Prostate gland (tissue), 2 donors: ENCODE data around the gene CRABP2. TPM values are rescaled to one million over a fixed set of nuclear protein-coding genes. Genes with fewer than 3 reads are reported as not detected.

Experiments used
- DNase-seq: peaks from one replicate; pipeline ENCODE4 v3.0.0-alpha.2; 2019; ENCODE audit warnings: low spot score
- H3K27ac ChIP-seq, 2 donors: fragments of 200-600 bp; sonication (generic); 2 replicates each; pipeline ENCODE4 v1.5.1; 2017 to 2019
- H3K27me3 ChIP-seq: fragments of 200-600 bp; sonication (generic); replicated peaks from 2 replicates; pipeline ENCODE4 v1.5.1; 2019; ENCODE audit not compliant: insufficient read depth
- H3K36me3 ChIP-seq, 2 donors: fragments of 200-600 bp; sonication (generic); 1 replicate in 1 of 2; 2 replicates in 1 of 2; pipeline versions ENCODE4 v1.5.1 to v1.8.1; 2017 to 2019
- H3K4me1 ChIP-seq: fragments of 200-600 bp; sonication (generic); replicated peaks from 2 replicates; pipeline ENCODE4 v1.5.1; 2019
- H3K4me3 ChIP-seq, 2 donors: fragments of 200-600 bp; sonication (generic); 2 replicates each; pipeline ENCODE4 v1.5.1; 2017 to 2019
- H3K9me3 ChIP-seq: fragments of 200-600 bp; sonication (generic); 2 replicates; pipeline ENCODE4 v1.5.1; 2017
- POLR2A ChIP-seq: fragments of 450-650 bp; IDR thresholded peaks from one replicate; pipeline ENCODE4 v1.6.1; 2016; ENCODE audit warnings: antibody characterized with exemption, mild to moderate bottlenecking
- POLR2AphosphoS5 ChIP-seq: sonication (generic); formaldehyde crosslinking; IDR thresholded peaks from one replicate; pipeline ENCODE4 v1.6.1; 2017; ENCODE audit warnings: antibody characterized with exemption
- WGBS: methylation state at CpG from one replicate; pipeline ENCODE4 v1.1.5; 2018; 5-methylcytosine and 5-hydroxymethylcytosine counted together
- intact Hi-C: fragments of 100-400 bp; cut with DNase I; formaldehyde crosslinking; loops from one replicate; pipeline ENCODE4 v1.14.2; 2022
- total RNA-seq, 2 donors: library from RNA; depleted of rRNA; stranded (reverse); fragments of >200 nt; gene quantifications; one replicate each; pipeline ENCODE4 v1.1.0, GENCODE V29; 2016
- TF ChIP-seq, protein P1 (sequence below), 4 experiments: fragments of 200-600 bp in 2 of 4; fragments of 450-650 bp in 2 of 4; sonication (generic) in 2 of 4; IDR thresholded peaks; 1 replicate in 3 of 4; 2 replicates in 1 of 4; pipeline ENCODE4 v1.5.1; 2016 to 2019; ENCODE audit warnings: antibody characterized with exemption in 4 of 4, mild to moderate bottlenecking in 2 of 4, moderate library complexity in 2 of 4

The CRABP2 gene
- total RNA-seq, 2 donors from 2014 or later, result 27.3 to 30.8 TPM

DNA sequence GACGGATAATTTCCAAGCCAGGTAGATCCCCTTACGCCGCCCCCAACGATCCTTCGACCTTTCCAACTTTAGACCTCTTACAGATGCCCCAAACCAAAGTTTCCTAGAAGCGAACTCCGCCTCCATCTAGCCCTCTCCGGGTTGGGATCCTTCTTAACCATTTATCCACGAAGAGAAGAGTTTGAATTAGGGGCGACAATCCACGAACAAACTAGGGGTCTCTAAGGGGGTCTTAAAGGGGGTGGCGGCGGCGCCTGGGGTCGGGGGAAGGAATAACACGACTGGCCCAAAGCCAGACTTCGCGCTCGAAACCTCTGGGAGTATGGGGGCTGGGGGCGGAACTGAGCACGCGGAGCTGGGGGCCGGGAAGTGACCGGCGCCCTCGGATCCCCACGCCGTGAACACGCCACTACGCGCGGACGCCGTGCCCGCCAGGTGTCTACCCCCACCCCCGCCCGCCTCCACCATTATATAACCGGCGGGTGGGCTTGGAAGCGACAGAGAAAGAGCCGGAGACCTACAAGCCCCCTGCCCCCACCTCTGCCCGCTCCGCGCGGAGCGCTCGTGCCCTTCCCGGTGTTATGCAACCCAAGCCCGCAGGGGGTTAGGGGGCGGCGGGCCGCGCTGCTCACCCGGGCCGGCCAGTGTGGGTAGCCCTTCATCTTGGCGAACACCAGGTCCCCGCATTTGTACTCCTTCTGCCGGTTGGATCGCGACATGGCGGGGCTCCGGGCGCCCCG lies 45.5 kb upstream of the CRABP2 start:
- Histone ChIP-seq H3K4me3 (peak overlapping the region; percentile 94 to 99), H3K9me3 (no peaks in the 10 kb centered on the region), H3K27me3 (no peaks in the 10 kb centered on the region), H3K27ac (peak overlapping the region; percentile 96 to 97), H3K4me1 (peaks cover 23% of the 10 kb centered on the region), H3K36me3 (no peaks in the 10 kb centered on the region)
- no peak for DNase-seq
- intact Hi-C loops, result no loop called here
- TF ChIP-seq, protein P1, sequence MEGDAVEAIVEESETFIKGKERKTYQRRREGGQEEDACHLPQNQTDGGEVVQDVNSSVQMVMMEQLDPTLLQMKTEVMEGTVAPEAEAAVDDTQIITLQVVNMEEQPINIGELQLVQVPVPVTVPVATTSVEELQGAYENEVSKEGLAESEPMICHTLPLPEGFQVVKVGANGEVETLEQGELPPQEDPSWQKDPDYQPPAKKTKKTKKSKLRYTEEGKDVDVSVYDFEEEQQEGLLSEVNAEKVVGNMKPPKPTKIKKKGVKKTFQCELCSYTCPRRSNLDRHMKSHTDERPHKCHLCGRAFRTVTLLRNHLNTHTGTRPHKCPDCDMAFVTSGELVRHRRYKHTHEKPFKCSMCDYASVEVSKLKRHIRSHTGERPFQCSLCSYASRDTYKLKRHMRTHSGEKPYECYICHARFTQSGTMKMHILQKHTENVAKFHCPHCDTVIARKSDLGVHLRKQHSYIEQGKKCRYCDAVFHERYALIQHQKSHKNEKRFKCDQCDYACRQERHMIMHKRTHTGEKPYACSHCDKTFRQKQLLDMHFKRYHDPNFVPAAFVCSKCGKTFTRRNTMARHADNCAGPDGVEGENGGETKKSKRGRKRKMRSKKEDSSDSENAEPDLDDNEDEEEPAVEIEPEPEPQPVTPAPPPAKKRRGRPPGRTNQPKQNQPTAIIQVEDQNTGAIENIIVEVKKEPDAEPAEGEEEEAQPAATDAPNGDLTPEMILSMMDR (IDR thresholded peaks at IDR 0.05), result peak in 2 of 4 experiments; percentile 26 to 35
- TF ChIP-seq POLR2A, result no peak
- WGBS, result under 1% methylated on average over 25 of the region's 64 CpGs

DNA sequence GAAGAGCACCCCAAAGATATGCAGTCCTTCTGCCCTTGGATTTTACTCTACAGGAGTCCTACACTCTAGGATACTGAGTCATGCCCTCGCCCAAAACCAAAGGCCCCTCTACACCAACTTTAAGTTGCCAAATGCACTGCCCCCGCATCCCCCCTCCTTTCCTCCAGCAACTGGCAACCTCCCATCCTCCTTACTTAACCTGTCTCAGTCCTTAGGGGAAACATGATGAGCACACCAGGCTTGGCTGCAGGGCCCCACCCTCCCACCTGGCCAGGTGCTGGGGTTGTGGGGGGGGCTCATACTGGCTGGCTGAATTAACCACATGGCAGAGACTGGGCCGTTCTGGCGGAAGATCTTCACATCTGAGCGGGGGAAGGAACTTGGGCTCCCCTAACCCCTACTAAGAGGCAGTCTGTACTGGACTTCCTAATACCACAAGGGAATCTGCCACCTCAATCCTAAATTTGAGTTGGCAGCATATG lies 44.8 kb upstream of the CRABP2 start:
- 0% methylated on average over 5 of the region's 5 CpGs for whole genome bisulfite sequencing
- intact Hi-C loops, result no loop called here
- Histone ChIP-seq H3K9me3 (no peaks in the 10 kb centered on the region), H3K4me1 (peaks cover 26% of the 10 kb centered on the region), H3K36me3 (no peaks in the 10 kb centered on the region), H3K4me3 (peak overlapping the region; percentile 94 to 99), H3K27me3 (no peaks in the 10 kb centered on the region), H3K27ac (peak overlapping the region; percentile 96 to 97)
- TF ChIP-seq POLR2A (peak; percentile 48), POLR2AphosphoS5 (peak; percentile 44)
- TF ChIP-seq, protein P1 (IDR thresholded peaks at IDR 0.05), result no peak
- DNase-seq, result peak; percentile 57

DNA sequence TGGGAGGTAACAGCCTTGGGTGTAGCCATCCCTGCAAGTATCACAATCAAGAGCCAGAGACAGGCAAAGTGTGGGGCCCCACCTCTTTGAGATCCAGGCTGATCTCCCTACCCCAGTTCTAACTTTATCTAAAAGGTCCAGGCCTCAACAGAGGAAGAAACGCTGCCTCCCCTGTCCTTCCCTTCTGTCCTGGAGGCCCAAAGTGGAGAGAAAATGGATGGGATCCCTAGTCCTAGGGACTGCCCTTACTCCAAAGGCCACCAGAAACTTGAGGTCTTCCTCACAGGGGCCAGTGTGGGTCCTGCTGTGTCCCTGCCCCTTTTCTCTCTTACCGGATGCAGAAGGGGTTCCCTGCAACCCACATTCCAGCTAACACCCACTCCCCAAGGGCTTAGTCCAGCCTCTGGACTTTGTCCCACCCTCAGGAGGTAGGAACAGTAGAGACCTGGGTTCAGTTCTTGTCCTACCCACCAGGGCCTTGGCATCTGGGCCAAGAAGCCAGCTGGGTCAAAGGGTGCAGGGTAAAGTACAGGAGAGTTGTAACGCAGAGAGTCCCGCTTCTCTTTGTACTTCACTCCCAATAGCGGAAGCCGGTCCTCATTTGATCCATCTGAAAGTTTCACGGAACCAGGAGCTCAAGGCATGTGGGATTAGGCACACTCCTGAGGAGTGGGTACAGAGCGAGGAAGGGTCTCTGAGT lies 44.2 kb upstream of the CRABP2 start:
- 28% methylated on average over 8 of the region's 8 CpGs for WGBS
- Histone ChIP-seq H3K4me1 (peaks cover 26% of the 10 kb centered on the region), H3K27me3 (no peaks in the 10 kb centered on the region), H3K36me3 (peaks cover 0 to 3% of the 10 kb centered on the region in 2 donors), H3K9me3 (no peaks in the 10 kb centered on the region), H3K4me3 (peak overlapping the region; percentile 94 to 99), H3K27ac (peak overlapping the region; percentile 96 to 97)
- intact Hi-C loops, result no loop called here
- TF ChIP-seq, protein P1 (IDR thresholded peaks at IDR 0.05), result no peak
- TF ChIP-seq POLR2AphosphoS5, result no peak
- TF ChIP-seq POLR2A, result no peak
- no peak for DNase-seq

DNA sequence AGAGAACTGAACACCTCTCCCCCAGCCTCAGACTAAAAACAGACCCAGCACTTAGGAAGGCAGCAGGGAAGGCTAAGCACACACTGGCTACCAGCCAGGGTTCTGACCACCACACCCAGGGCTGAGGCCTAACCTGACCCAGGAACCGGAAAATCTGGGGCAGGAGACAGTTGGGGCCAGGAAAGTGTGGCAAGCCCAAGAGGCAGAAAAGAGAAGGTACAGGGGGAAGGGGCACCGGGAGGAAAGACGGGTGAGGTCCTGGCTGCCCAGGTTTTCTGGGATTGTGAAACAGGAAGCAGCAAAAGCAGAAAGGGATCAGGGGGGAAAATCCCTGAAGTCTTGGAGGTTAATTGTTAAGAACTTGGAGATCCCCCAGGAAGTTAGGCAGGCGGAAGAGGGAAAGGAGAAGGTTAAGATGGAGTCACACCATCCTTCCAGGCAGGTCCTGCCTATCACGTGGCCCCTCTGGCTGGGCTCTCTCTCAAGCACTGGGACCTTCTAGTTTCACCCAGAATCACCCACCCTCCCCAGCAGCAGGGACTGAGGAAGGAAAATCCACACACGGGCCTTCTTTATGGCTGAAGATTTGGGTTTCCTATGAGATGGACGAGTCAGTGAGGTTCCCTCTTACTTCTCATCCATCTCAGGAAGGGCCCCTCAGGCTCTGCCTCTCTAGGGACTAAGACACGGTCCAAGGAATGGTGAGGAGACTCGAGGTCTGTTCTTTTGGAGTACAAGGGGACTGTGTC lies 43.5 kb upstream of the CRABP2 start:
- intact Hi-C loops, result no loop called here
- H3K4me3 ChIP-seq, result peak overlapping the region in 1 of 2 donors; percentile 99
- TF ChIP-seq POLR2A (peak; percentile 37), POLR2AphosphoS5 (peak; percentile 44)
- TF ChIP-seq, protein P1 (IDR thresholded peaks at IDR 0.05), result no peak
- no peaks in the 10 kb centered on the region for H3K9me3 ChIP-seq
- WGBS, result 6% methylated on average over 9 of the region's 9 CpGs
- peak overlapping the region; percentile 96 to 97 for H3K27ac ChIP-seq
- H3K4me1 ChIP-seq, result peaks cover 26% of the 10 kb centered on the region
- no peaks in the 10 kb centered on the region for H3K27me3 ChIP-seq
- no peak for DNase-seq
- peaks cover 0 to 10% of the 10 kb centered on the region in 2 donors for H3K36me3 ChIP-seq
